Left ventricle myocardium inferior (tissue), 1 donor: ENCODE data around the gene LSM14B. TPM values are rescaled to one million over a fixed set of nuclear protein-coding genes. Genes with fewer than 3 reads are reported as not detected.

ENCODE experiments used
- DNase-seq: peaks from one replicate; pipeline ENCODE4 v3.0.0-alpha.2; 2020
- H3K27ac ChIP-seq: fragments of 200-600 bp; replicated peaks from 2 replicates; pipeline ENCODE4 v1.8.0; 2021
- H3K27me3 ChIP-seq: fragments of 200-600 bp; 2 replicates; pipeline ENCODE4 v1.8.0; 2021; ENCODE audit warnings: low read depth
- H3K36me3 ChIP-seq: fragments of 200-600 bp; 2 replicates; pipeline ENCODE4 v1.8.0; 2021
- H3K4me1 ChIP-seq: fragments of 200-600 bp; 2 replicates; pipeline ENCODE4 v1.8.0; 2021
- H3K4me3 ChIP-seq: fragments of 200-600 bp; 2 replicates; pipeline ENCODE4 v1.8.0; 2021; ENCODE audit warnings: mild to moderate bottlenecking, moderate library complexity
- H3K9me3 ChIP-seq: fragments of 200-600 bp; replicated peaks from 2 replicates; pipeline ENCODE4 v1.8.0; 2021
- intact Hi-C: fragments of 100-400 bp; cut with micrococcal nuclease; formaldehyde crosslinking; loops from one replicate; pipeline ENCODE4 v1.11.0; 2022
- total RNA-seq: library from RNA; stranded (reverse); fragmentation: NEBNext Ultra II Directional; extraction: Animal tissue kit (Norgen Biotek cat#: 25700); gene quantifications from one replicate; pipeline ENCODE4 v1.2.1, GENCODE V29; 2021
- TF ChIP-seq, protein P1 (sequence below): fragments of 200-600 bp; IDR thresholded peaks from 2 replicates; pipeline ENCODE4 v1.8.0; 2021; ENCODE audit warnings: antibody characterized with exemption, mild to moderate bottlenecking, borderline replicate concordance
- donor health status: DM: no; HTN: yes; CAD: no; lungs with severe emphysema.

The LSM14B gene
- total RNA-seq, 1 donor from 2014 or later, result 51.6 TPM

DNA sequence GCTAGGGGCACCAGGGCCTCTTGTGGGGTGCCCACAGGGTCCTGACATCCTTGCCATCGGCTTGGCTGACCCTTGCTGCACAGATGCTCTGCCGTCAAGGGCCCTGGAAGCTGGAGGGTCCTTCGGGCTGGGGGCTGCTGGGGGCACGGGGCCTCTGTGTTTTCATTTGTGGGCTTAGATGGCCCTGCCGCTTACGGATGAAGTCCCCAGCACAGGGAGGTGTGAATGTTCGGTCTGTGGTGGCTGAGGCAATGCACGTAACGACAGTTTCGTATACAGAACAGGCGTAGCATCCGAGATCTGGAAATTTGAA, 35.8 kb downstream of the LSM14B start:
- TF ChIP-seq, protein P1, sequence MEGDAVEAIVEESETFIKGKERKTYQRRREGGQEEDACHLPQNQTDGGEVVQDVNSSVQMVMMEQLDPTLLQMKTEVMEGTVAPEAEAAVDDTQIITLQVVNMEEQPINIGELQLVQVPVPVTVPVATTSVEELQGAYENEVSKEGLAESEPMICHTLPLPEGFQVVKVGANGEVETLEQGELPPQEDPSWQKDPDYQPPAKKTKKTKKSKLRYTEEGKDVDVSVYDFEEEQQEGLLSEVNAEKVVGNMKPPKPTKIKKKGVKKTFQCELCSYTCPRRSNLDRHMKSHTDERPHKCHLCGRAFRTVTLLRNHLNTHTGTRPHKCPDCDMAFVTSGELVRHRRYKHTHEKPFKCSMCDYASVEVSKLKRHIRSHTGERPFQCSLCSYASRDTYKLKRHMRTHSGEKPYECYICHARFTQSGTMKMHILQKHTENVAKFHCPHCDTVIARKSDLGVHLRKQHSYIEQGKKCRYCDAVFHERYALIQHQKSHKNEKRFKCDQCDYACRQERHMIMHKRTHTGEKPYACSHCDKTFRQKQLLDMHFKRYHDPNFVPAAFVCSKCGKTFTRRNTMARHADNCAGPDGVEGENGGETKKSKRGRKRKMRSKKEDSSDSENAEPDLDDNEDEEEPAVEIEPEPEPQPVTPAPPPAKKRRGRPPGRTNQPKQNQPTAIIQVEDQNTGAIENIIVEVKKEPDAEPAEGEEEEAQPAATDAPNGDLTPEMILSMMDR, result no peak
- no peak overlapping the region for H3K27ac ChIP-seq
- H3K27me3 ChIP-seq, result no peaks in the 10 kb centered on the region
- peaks cover 44% of the 10 kb centered on the region for H3K36me3 ChIP-seq
- H3K4me3 ChIP-seq, result no peak overlapping the region
- H3K4me1 ChIP-seq, result peaks cover 18% of the 10 kb centered on the region
- no peak for DNase-seq
- no peaks in the 10 kb centered on the region for H3K9me3 ChIP-seq
- intact Hi-C loops, result no loop called here

DNA sequence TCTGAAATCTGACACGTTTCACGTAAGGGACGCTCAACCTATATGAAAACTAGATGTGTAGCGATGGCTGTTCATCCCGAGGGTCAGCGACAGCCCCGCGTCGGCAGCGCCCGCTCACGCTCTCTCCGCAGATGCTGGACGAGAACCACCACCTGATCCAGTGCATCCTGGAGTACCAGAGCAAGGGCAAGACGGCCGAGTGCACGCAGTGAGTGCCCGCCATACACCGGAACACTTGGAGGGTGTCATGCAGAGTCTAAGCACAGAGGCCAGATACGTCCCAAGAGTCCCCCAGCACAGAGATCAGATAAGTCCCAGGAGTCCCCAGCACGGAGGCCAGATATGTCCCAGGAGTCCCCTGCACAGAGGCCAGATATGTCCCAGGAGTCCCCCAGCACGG, 36.3 kb downstream of the LSM14B start:
- Histone ChIP-seq H3K27ac (no peak overlapping the region), H3K4me1 (peaks cover 18% of the 10 kb centered on the region), H3K4me3 (no peak overlapping the region), H3K36me3 (peaks cover 47% of the 10 kb centered on the region), H3K9me3 (no peaks in the 10 kb centered on the region), H3K27me3 (no peaks in the 10 kb centered on the region)
- TF ChIP-seq, protein P1, result no peak
- intact Hi-C loops, result no loop called here
- DNase-seq, result no peak

DNA sequence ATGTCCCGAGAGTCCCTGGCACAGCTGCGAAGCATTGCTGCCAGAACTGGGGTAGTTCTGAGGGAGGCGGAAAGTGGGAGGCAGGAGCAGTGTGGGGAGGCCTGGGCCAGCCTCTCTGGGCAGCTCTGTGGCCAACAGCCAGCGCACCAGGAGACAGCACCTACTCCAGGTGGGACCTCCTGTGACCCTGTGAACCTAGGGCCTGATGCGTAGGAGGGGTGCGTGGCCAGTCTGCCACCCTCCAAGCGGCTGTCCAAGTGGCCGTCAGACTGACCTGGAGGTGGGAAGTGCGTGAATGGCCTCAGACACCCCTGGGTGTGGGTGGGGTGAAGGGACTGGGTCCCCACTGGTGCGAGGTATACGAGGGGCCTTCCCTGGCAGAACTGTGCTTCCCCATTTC, 36.8 kb downstream of the LSM14B start:
- Histone ChIP-seq H3K36me3 (peaks cover 52% of the 10 kb centered on the region), H3K27me3 (no peaks in the 10 kb centered on the region), H3K4me1 (peaks cover 18% of the 10 kb centered on the region), H3K27ac (no peak overlapping the region), H3K9me3 (no peaks in the 10 kb centered on the region), H3K4me3 (no peak overlapping the region)
- intact Hi-C loops, result no loop called here
- TF ChIP-seq, protein P1, result no peak
- no peak for DNase-seq

DNA sequence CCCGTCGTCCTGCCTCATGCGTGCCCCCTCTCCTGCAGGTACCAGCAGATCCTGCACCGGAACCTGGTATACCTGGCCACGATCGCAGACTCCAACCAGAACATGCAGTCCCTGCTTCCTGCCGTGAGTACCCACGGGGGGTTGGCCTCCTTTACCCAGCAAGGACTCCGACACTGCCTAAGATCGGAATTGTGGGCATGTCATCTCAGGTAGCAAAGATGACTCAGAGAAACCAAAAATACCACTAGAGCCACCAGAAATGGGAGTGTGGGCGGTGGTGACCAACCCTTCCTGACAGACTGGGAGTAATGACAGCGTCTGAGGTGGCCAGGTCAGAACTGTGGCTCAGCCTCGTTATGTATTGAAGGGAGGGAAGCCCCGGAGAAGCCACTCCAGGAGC, 37.6 kb downstream of the LSM14B start:
- TF ChIP-seq, protein P1, result no peak
- peaks cover 53% of the 10 kb centered on the region for H3K36me3 ChIP-seq
- no peaks in the 10 kb centered on the region for H3K27me3 ChIP-seq
- H3K4me1 ChIP-seq, result peaks cover 18% of the 10 kb centered on the region
- intact Hi-C loops, result no loop called here
- DNase-seq, result no peak
- H3K27ac ChIP-seq, result no peak overlapping the region
- no peak overlapping the region for H3K4me3 ChIP-seq
- no peaks in the 10 kb centered on the region for H3K9me3 ChIP-seq

DNA sequence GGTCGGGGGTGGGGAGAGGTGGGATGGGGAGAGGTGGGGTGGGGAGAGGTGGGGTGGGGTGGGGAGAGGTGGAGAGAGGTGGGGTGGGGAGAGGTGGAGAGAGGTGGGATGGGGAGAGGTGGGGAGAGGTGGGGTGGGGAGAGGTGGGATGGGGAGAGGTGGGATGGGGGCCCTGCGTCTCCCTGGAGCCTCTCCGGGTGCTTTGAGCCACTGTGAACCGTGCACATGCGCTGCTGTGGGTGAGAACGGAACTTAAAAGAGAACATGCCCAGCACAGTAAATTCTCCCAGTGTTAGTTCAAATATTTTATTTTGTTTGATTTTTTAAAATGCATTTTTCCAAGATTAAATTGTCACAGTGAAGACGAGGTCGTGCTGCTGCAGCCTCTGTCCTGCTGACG, 38.0 kb downstream of the LSM14B start:
- H3K36me3 ChIP-seq, result peaks cover 53% of the 10 kb centered on the region
- no peak for DNase-seq
- peaks cover 18% of the 10 kb centered on the region for H3K4me1 ChIP-seq
- no peaks in the 10 kb centered on the region for H3K9me3 ChIP-seq
- TF ChIP-seq, protein P1, result no peak
- H3K27me3 ChIP-seq, result no peaks in the 10 kb centered on the region
- H3K4me3 ChIP-seq, result no peak overlapping the region
- no peak overlapping the region for H3K27ac ChIP-seq
- intact Hi-C loops, result no loop called here

DNA sequence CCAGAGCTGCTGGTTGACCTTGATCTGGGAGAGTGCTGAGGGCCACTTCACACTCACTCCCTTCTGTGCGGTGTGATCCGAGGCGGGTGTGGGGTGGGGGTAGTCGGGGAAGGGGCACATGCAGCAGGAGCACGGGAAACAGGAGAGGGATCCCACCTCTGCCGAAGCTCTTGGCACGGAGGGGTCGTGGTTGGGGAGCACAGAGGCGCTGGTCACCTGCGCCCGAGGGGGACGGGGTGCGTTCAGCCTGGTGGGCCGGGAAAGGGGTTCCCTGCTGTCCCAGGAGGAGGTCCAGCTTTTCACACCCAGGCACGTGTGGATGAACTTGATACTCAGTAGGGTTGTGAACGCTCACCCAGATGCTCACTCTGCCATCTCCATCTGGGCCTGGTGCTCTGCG, 38.6 kb downstream of the LSM14B start:
- no peak overlapping the region for H3K27ac ChIP-seq
- H3K27me3 ChIP-seq, result no peaks in the 10 kb centered on the region
- H3K4me1 ChIP-seq, result peaks cover 18% of the 10 kb centered on the region
- peaks cover 56% of the 10 kb centered on the region for H3K36me3 ChIP-seq
- no peaks in the 10 kb centered on the region for H3K9me3 ChIP-seq
- TF ChIP-seq, protein P1, result no peak
- no peak overlapping the region for H3K4me3 ChIP-seq
- intact Hi-C loops, result no loop called here
- no peak for DNase-seq
